Activated naive CD4-positive, alpha-beta T cell treated with Interleukin-2 at 50 U/mL for 16 hours (primary cell): ENCODE data around the gene TMEM117.
"Not testable (repeated sequence)": the region's sequence is repeated elsewhere in the genome, so short reads cannot be mapped to it uniquely, and the experiment has no call there.

Experiments
- DNase-seq: peaks from one replicate; pipeline ENCODE4 v3.0.0-alpha.2; 2020

Gene TMEM117

GRCh38 chr12:44245932-44246331, 410.1 kb downstream of the TMEM117 start:
- DNase-seq = no peak

- DNase-seq = no peak
These were observed 410.7 kb downstream of the TMEM117 start for GRCh38 chr12:44246482-44247105.

- DNase-seq = no peak
These were observed 411.7 kb downstream of the TMEM117 start for GRCh38 chr12:44247588-44247987.

GRCh38 chr12:44248436-44248835, 412.6 kb downstream of the TMEM117 start:
- no peak for DNase-seq

GRCh38 chr12:44250440-44250839, 414.6 kb downstream of the TMEM117 start:
- not testable (repeated sequence) for DNase-seq

GRCh38 chr12:44253338-44253856, 417.5 kb downstream of the TMEM117 start:
- DNase-seq = no peak

- no peak for DNase-seq
These were observed 422.4 kb downstream of the TMEM117 start for GRCh38 chr12:44258246-44258645.

- no peak for DNase-seq
These were observed 424.0 kb downstream of the TMEM117 start for GRCh38 chr12:44259890-44260289.

GRCh38 chr12:44260581-44260980, 424.7 kb downstream of the TMEM117 start:
- no peak for DNase-seq

GRCh38 chr12:44285321-44285960, 449.6 kb downstream of the TMEM117 start:
- no peak for DNase-seq

GRCh38 chr12:44286336-44286735, 450.5 kb downstream of the TMEM117 start:
- DNase-seq = no peak

GRCh38 chr12:44286821-44287505, 451.1 kb downstream of the TMEM117 start:
- no peak for DNase-seq

GRCh38 chr12:44287545-44287944, 451.7 kb downstream of the TMEM117 start:
- DNase-seq = no peak

GRCh38 chr12:44294649-44295048, 458.8 kb downstream of the TMEM117 start:
- DNase-seq = no peak

GRCh38 chr12:44295958-44296623, 460.2 kb downstream of the TMEM117 start:
- DNase-seq = no peak

GRCh38 chr12:44296624-44297197, 460.8 kb downstream of the TMEM117 start:
- no peak for DNase-seq

- DNase-seq = no peak
These were observed 463.6 kb downstream of the TMEM117 start for GRCh38 chr12:44299524-44299923.

GRCh38 chr12:44307506-44308168, 471.8 kb downstream of the TMEM117 start:
- DNase-seq = no peak

- no peak for DNase-seq
These were observed 477.3 kb downstream of the TMEM117 start for GRCh38 chr12:44313188-44313587.

GRCh38 chr12:44314007-44314500, 478.2 kb downstream of the TMEM117 start:
- no peak for DNase-seq

GRCh38 chr12:44317651-44318126, 481.8 kb downstream of the TMEM117 start:
- no peak for DNase-seq

GRCh38 chr12:44331269-44331668, 495.4 kb downstream of the TMEM117 start:
- no peak for DNase-seq
